Liver (tissue), 9 donors: Measurements from ENCODE around the gene KDELR1. TPM values are rescaled to one million over a fixed set of nuclear protein-coding genes. Genes with fewer than 3 reads are reported as not detected.

Source experiments
- DNase-seq: peaks from one replicate; pipeline ENCODE4 v3.0.0-alpha.2; 2017; ENCODE audit warnings: low spot score
- H3K27ac ChIP-seq, 2 donors: one replicate each; pipeline ENCODE4 v1.7.0; 2013; ENCODE audit warnings: inconsistent platforms in 2 of 2, low read length in 2 of 2, control low read depth in 1 of 2, low read depth in 1 of 2, mild to moderate bottlenecking in 1 of 2
- H3K27me3 ChIP-seq, 4 donors: one replicate each; pipeline versions ENCODE4 v1.6.1 to v1.7.0; 2013; ENCODE audit warnings: low read length in 3 of 4, inconsistent platforms in 1 of 4, mild to moderate bottlenecking in 1 of 4, moderate library complexity in 1 of 4; ENCODE audit not compliant: control insufficient read depth in 4 of 4, insufficient read depth in 4 of 4
- H3K36me3 ChIP-seq, 4 donors: one replicate each; pipeline versions ENCODE4 v1.6.1 to v1.7.0; 2013; ENCODE audit warnings: low read length in 3 of 4, mild to moderate bottlenecking in 3 of 4, low read depth in 1 of 4, moderate library complexity in 1 of 4; ENCODE audit not compliant: control insufficient read depth in 4 of 4, insufficient read depth in 3 of 4
- H3K4me1 ChIP-seq, 4 donors: one replicate each; pipeline versions ENCODE4 v1.6.1 to v1.7.0; 2013; ENCODE audit warnings: low read length in 3 of 4, mild to moderate bottlenecking in 3 of 4, moderate library complexity in 1 of 4; ENCODE audit not compliant: control insufficient read depth in 4 of 4, insufficient read depth in 4 of 4
- H3K4me3 ChIP-seq, 3 donors: one replicate each; pipeline versions ENCODE4 v1.6.1 to v1.7.0; 2013; ENCODE audit warnings: low read length in 3 of 3, control low read depth in 1 of 3, low read depth in 1 of 3, mild to moderate bottlenecking in 1 of 3
- H3K9ac ChIP-seq, 2 donors: one replicate each; pipeline ENCODE4 v1.7.0; 2013; ENCODE audit warnings: low read length in 2 of 2, mild to moderate bottlenecking in 2 of 2, moderate library complexity in 2 of 2, control low read depth in 1 of 2, low read depth in 1 of 2
- H3K9me3 ChIP-seq, 4 donors: one replicate each; pipeline versions ENCODE4 v1.6.1 to v1.7.0; 2013; ENCODE audit warnings: low read length in 3 of 4; ENCODE audit not compliant: control insufficient read depth in 4 of 4
- FOXA1 ChIP-seq: IDR thresholded peaks from 2 replicates; pipeline ENCODE4 v1.6.1; 2016; ENCODE audit warnings: antibody characterized with exemption
- FOXA2 ChIP-seq: IDR thresholded peaks from 2 replicates; pipeline ENCODE4 v1.6.1; 2016; ENCODE audit warnings: antibody characterized with exemption
- HNF4G ChIP-seq: IDR thresholded peaks from 2 replicates; pipeline ENCODE4 v1.6.1; 2016; ENCODE audit warnings: antibody characterized with exemption
- JUND ChIP-seq, 2 donors: IDR thresholded peaks; 2 replicates each; pipeline ENCODE4 v1.6.1; 2016; ENCODE audit warnings: antibody characterized with exemption in 2 of 2
- MAX ChIP-seq: IDR thresholded peaks from 2 replicates; pipeline ENCODE4 v1.6.1; 2016; ENCODE audit warnings: antibody characterized with exemption
- NR2F2 ChIP-seq: IDR thresholded peaks from 2 replicates; pipeline ENCODE4 v1.6.1; 2016; ENCODE audit warnings: antibody characterized with exemption
- RAD21 ChIP-seq, 2 donors: IDR thresholded peaks; 2 replicates each; pipeline ENCODE4 v1.6.1; 2016; ENCODE audit warnings: antibody characterized with exemption in 2 of 2, mild to moderate bottlenecking in 2 of 2
- REST ChIP-seq: IDR thresholded peaks from 2 replicates; pipeline ENCODE4 v1.6.1; 2016; ENCODE audit warnings: antibody characterized with exemption, mild to moderate bottlenecking
- TAF1 ChIP-seq: conservative IDR thresholded peaks from 2 replicates; pipeline ENCODE4 v1.6.1; 2016; ENCODE audit warnings: antibody characterized with exemption, mild to moderate bottlenecking
- WGBS: extraction: QIAGEN DNeasy Blood & Tissue Kit; methylation state at CpG from one replicate; pipeline ENCODE4 v1.1.7; 2013; 5-methylcytosine and 5-hydroxymethylcytosine counted together
- polyA plus RNA-seq, 2 donors: library from polyadenylated mRNA; stranded (reverse) in 1 of 2; unstranded in 1 of 2; fragments of 200-250 nt in 1 of 2; fragments of >200 nt in 1 of 2; fragmentation: Nextera tagmentation in 1 of 2; extraction: Ambion mirVana in 1 of 2; gene quantifications; one replicate each; pipeline versions ENCODE4 v1.2.1 to v1.2.3, GENCODE V29; 2013 to 2015
- total RNA-seq, 2 donors: library from RNA; depleted of rRNA; stranded (reverse); fragments of >200 nt; gene quantifications; one replicate each; pipeline ENCODE4 v1.2.3, GENCODE V29; 2014
- TF ChIP-seq, protein P1 (sequence below): IDR thresholded peaks from 2 replicates; pipeline ENCODE4 v1.6.1; 2016; ENCODE audit warnings: antibody characterized with exemption
- TF ChIP-seq, protein P2 (sequence below): fragments of 150-350 bp; IDR thresholded peaks from 2 replicates; pipeline ENCODE4 v1.5.1; 2017; ENCODE audit warnings: improper control_type of control experiment, low read depth, low read length; ENCODE audit not compliant: missing input control
- donor health status: healthy.
- donor health status: healthy.
- donor health status: healthy.
- donor health status: healthy.
- donor health status: healthy.

KDELR1 gene
- total and polyA plus RNA-seq, 4 donors, result 32.3 to 94.9 (median 47.0) TPM

DNA sequence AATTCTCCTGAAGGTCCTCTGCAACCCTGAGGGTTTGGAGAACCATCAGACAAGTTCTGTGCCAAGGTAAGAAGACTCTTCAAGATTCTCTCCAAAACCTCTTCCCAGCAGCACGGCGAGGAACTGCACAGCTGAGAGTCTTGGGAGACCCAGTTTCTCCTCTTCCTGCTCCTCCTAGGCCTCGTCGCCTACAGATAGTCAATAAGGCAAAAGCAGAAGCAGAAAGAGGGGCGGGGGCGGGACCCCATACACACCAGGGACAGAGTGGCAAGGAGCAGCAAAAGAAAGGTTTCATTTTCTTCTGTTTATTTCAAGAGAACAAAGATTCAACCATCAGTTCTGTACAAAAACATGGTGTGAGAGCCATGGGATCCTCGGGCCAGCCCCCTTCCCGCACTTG lies 9.1 kb downstream of the KDELR1 start:
- Histone ChIP-seq H3K27me3 (no peaks in the 10 kb centered on the region), H3K4me1 (no peaks in the 10 kb centered on the region), H3K36me3 (peaks cover 19 to 47% (median 32%) of the 10 kb centered on the region in 4 donors), H3K4me3 (no peak overlapping the region), H3K27ac (no peak overlapping the region), H3K9me3 (no peaks in the 10 kb centered on the region), H3K9ac (no peak overlapping the region)
- DNase-seq, result no peak
- WGBS, result 91% methylated on average over 8 of the region's 8 CpGs
- TF ChIP-seq TAF1 (no peak), RAD21 (IDR thresholded peaks at IDR 0.05) (no peak), MAX (no peak), JUND (IDR thresholded peaks at IDR 0.05) (no peak), HNF4G (no peak), FOXA1 (no peak)
- TF ChIP-seq, protein P1, sequence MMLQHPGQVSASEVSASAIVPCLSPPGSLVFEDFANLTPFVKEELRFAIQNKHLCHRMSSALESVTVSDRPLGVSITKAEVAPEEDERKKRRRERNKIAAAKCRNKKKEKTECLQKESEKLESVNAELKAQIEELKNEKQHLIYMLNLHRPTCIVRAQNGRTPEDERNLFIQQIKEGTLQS, result no peak

- no peak for TF ChIP-seq NR2F2
- 95% methylated on average over 11 of the region's 11 CpGs for WGBS
- Histone ChIP-seq H3K9ac (no peak overlapping the region), H3K27me3 (no peaks in the 10 kb centered on the region), H3K4me1 (no peaks in the 10 kb centered on the region), H3K36me3 (peaks cover 17 to 41% (median 30%) of the 10 kb centered on the region in 4 donors), H3K4me3 (no peak overlapping the region), H3K9me3 (no peaks in the 10 kb centered on the region), H3K27ac (no peak overlapping the region)
- no peak for DNase-seq
Measured at GRCh38 chr19:48381178-48381950, 10.0 kb downstream of the KDELR1 start.

DNA sequence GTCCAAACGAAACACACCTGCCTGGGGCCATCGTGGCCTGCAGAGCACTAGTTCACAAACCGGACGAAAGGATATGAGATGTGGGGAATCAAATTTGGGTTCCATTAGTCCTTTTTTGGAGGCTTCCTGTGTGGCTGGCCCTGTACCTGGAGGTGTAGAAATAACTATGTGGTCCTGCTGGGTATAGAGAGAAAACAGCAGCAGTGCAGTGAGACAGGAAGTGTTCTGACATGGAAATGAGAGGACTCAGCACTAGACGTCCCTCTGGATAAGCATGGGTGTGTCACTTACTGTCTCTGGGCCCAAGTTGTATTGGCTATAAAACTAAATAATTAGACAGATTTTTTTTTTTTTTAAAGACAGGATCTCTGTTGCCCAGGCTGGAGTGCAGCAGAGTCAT lies 12.3 kb downstream of the KDELR1 start:
- no peak overlapping the region for H3K27ac ChIP-seq
- H3K27me3 ChIP-seq, result no peaks in the 10 kb centered on the region
- H3K9ac ChIP-seq, result no peak overlapping the region
- H3K4me3 ChIP-seq, result no peak overlapping the region
- peaks cover 9 to 26% (median 15%) of the 10 kb centered on the region in 4 donors for H3K36me3 ChIP-seq
- 77% methylated on average over 5 of the region's 5 CpGs for WGBS
- DNase-seq, result no peak
- H3K9me3 ChIP-seq, result no peaks in the 10 kb centered on the region
- H3K4me1 ChIP-seq, result no peaks in the 10 kb centered on the region
- TF ChIP-seq, protein P2, sequence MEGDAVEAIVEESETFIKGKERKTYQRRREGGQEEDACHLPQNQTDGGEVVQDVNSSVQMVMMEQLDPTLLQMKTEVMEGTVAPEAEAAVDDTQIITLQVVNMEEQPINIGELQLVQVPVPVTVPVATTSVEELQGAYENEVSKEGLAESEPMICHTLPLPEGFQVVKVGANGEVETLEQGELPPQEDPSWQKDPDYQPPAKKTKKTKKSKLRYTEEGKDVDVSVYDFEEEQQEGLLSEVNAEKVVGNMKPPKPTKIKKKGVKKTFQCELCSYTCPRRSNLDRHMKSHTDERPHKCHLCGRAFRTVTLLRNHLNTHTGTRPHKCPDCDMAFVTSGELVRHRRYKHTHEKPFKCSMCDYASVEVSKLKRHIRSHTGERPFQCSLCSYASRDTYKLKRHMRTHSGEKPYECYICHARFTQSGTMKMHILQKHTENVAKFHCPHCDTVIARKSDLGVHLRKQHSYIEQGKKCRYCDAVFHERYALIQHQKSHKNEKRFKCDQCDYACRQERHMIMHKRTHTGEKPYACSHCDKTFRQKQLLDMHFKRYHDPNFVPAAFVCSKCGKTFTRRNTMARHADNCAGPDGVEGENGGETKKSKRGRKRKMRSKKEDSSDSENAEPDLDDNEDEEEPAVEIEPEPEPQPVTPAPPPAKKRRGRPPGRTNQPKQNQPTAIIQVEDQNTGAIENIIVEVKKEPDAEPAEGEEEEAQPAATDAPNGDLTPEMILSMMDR, result no peak
- TF ChIP-seq MAX, result no peak
- TF ChIP-seq FOXA2, result no peak
- TF ChIP-seq, protein P1, result no peak
- no peak for TF ChIP-seq FOXA1
- TF ChIP-seq REST, result no peak
